ENCODE data around the gene TTBK2. TPM values are rescaled to one million over a fixed set of nuclear protein-coding genes. Genes with fewer than 3 reads are reported as not detected.

TTBK2 gene
- total RNA-seq, 4 donors from 2014 or later = 14.5 to 19.5 (median 18.1) TPM

DNA sequence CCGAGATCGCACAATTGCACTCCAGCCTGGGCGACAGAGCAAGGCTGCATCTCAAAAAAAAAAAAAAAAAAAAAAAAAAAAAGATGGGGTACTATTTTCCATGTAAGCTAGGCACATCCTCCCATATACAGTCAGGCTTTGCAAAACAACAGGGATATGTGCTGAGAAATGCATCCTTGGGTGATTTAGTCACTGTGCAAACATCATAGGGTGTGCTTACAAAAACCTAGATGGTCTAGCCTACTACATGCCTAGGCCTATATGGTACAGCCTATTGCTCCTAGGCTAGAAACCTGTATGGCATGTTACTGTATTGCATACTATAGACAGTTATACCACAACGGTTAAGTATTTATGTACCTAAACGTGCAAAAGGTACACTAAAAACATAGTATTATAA, 75.0 kb downstream of the TTBK2 start:
- TF ChIP-seq, protein P1, sequence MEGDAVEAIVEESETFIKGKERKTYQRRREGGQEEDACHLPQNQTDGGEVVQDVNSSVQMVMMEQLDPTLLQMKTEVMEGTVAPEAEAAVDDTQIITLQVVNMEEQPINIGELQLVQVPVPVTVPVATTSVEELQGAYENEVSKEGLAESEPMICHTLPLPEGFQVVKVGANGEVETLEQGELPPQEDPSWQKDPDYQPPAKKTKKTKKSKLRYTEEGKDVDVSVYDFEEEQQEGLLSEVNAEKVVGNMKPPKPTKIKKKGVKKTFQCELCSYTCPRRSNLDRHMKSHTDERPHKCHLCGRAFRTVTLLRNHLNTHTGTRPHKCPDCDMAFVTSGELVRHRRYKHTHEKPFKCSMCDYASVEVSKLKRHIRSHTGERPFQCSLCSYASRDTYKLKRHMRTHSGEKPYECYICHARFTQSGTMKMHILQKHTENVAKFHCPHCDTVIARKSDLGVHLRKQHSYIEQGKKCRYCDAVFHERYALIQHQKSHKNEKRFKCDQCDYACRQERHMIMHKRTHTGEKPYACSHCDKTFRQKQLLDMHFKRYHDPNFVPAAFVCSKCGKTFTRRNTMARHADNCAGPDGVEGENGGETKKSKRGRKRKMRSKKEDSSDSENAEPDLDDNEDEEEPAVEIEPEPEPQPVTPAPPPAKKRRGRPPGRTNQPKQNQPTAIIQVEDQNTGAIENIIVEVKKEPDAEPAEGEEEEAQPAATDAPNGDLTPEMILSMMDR (IDR thresholded peaks at IDR 0.05; ENCODE audit: low read depth) = no peak

DNA sequence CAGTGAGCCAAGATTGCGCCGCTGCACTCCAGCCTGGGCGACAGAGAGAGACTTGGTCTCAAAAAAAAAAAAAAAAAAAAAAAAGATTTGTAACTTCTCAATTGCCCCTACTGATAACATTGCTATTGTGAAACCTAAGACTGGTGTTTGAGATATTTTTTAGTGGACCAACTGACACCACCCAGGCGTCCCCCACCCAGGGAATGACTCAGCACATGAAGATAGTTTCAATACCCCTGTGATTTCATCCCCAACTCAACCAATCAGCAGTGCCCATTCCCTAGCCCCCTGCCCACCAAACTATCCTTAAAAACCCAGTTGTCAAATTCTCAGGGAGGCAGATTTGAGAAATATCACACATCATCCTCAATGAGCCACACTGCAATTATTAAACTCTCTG, 76.9 kb downstream of the TTBK2 start:
- TF ChIP-seq, protein P1 (IDR thresholded peaks at IDR 0.05; ENCODE audit: low read depth) = no peak

DNA sequence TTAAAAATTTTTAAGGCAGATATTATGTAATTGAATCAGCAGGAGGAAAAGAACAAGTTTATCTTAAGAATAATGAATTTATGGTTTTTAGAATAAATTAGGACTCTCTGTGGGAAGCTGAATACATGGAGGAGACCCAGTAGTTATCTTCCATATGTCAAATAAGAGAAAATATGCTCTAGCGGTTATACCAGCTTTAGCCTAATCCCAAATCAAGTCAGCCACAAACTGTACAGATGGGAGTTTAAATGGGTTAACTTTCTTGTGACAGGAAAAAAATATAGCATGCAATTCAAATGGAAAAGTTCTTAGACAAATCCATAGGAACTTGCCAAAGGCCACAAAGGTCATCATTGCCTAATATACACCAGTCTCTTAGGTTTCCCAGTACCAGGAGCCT, 84.3 kb downstream of the TTBK2 start:
- TF ChIP-seq, protein P1 (IDR thresholded peaks at IDR 0.05; ENCODE audit: low read depth) = no peak

DNA sequence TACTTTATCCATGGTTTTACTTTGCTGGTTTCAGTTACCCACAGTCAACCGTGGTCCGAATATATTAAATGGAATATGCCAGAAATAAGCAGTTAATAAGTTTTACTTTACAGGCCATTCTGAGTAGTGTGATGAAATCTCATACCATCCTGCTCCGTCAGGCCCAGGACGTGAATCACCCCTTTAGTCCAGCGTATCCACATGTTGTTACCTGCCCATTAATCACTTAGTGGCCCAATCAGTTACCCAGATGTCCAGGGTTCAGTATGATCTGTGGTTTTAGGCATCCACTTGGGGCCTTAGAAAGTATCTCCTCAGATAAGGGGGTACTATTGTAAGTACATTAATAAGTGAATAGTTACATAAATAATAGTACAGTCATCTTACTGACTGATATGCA, 88.0 kb downstream of the TTBK2 start:
- TF ChIP-seq, protein P1 (IDR thresholded peaks at IDR 0.05; ENCODE audit: low read depth) = no peak

DNA sequence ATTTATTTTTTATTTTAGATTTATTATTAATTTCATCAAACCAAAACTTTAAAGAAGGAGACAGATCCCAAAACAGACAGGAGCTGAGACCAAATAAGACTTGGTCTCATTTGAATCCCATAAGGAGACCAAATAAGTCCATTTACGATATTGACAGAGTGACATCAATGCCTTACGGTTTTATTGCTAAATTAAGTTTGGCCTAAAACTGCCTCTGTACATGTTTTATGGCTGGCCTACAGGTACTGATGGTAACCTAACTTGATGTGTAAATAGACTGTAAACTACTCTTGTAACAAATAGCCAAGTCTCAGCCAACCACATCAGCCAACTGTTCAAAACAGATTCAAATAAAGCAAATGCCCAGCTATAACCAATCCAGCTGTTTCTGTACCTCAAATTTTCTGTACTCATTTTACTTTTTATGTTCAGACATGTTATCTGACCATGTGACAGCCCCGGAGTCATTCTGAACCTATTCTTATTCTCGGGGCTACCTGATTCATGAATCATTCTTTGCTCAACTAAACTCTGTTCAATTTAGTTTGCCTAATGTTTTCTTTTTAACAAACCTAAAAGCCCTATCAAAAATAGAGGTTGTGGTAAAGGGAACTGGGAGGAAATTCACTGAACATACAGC, 94.2 kb downstream of the TTBK2 start:
- TF ChIP-seq, protein P1 (IDR thresholded peaks at IDR 0.05; ENCODE audit: low read depth) = no peak

DNA sequence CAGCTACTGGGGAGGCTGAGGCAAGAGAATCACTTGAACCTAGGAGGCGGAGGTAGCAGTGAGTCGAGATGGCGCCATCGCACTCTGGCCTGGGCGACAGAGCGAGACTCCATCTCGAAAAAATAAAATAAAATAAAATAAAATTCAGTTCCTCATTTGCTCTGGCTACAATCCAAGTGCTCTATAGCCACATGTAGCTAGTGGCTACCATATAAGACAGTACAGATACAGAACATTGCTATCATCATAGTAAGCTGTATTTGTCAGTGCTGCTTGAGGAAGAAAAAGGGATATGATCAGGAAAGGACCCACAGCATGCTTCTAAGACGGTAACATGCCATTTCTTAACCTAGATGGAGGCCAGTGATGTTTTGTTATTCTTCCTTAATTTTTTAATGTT, 95.0 kb downstream of the TTBK2 start:
- TF ChIP-seq, protein P1 (IDR thresholded peaks at IDR 0.05; ENCODE audit: low read depth) = no peak

DNA sequence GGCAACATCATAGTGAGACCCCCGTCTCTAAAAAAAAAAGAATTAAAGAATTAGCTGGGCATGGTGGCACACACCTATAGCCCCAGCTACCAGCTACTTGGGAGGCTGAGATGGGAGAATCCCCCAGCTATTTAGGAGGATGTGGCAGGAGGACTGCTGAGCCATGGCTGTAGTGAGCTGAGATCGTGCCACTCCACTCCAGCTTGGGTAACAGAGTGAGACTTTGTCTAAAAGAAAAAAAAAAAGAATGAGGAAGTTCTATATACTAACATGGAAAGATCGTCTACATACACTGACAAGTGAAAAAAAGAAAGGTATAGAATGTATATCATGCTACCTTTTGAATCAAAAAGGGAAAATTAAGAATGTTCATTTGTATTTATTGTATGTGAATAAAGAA, 99.8 kb downstream of the TTBK2 start:
- TF ChIP-seq, protein P1 (IDR thresholded peaks at IDR 0.05; ENCODE audit: low read depth) = no peak
